C4-2B (cell line): ENCODE measurements around the gene UMAD1.

Experiments
- H3K27ac ChIP-seq: fragments of 450-650 bp; 2 replicates; pipeline ENCODE4 v1.5.1; 2017
- ZFX ChIP-seq: fragments of 450-650 bp; IDR thresholded peaks from 2 replicates; pipeline ENCODE4 v1.6.1; 2017
- TF ChIP-seq, protein P1 (sequence below): fragments of 450-650 bp; conservative IDR thresholded peaks from 2 replicates; pipeline ENCODE4 v1.5.1; 2017; ENCODE audit warnings: mild to moderate bottlenecking

Gene UMAD1

DNA sequence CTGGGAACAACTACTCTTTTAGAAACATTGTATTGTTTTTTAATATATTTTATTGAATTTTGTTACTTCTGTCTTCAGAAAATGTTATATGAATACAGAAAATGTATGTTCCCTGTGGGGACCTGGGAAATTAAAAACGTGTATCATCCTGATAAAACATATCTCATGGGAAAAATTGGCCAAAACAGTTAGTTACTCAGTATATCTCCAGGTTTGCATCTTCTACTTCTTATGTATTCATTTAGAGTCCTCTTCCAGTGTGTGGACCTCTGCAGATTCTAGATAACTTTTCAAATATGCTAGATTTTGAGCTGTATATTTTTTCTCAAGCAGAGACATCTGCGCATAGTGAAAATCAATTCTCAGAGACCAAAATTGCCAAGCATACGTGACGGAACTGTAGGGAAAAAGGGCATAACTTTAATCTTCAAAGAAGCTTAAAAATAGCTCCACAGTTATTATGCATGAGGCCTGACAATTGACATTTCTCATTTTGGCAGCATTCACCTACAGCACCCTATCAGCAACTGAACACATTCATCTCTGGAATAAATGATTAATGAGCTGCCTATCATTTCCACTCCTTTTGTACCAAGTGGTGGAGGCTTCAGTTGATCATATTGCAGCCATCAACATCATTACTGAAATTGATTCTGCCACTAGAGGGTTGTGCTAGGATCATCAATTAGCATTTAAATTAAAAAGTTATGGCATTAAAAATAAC is 26.4 kb upstream of the UMAD1 start:
- TF ChIP-seq ZFX: no peak
- TF ChIP-seq, protein P1, sequence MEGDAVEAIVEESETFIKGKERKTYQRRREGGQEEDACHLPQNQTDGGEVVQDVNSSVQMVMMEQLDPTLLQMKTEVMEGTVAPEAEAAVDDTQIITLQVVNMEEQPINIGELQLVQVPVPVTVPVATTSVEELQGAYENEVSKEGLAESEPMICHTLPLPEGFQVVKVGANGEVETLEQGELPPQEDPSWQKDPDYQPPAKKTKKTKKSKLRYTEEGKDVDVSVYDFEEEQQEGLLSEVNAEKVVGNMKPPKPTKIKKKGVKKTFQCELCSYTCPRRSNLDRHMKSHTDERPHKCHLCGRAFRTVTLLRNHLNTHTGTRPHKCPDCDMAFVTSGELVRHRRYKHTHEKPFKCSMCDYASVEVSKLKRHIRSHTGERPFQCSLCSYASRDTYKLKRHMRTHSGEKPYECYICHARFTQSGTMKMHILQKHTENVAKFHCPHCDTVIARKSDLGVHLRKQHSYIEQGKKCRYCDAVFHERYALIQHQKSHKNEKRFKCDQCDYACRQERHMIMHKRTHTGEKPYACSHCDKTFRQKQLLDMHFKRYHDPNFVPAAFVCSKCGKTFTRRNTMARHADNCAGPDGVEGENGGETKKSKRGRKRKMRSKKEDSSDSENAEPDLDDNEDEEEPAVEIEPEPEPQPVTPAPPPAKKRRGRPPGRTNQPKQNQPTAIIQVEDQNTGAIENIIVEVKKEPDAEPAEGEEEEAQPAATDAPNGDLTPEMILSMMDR: no peak
- no peak overlapping the region for H3K27ac ChIP-seq

GRCh38 chr7:7617550-7617949 is 23.0 kb upstream of the UMAD1 start:
- TF ChIP-seq, protein P1: no peak
- no peak for TF ChIP-seq ZFX
- no peak overlapping the region for H3K27ac ChIP-seq

- no peak overlapping the region for H3K27ac ChIP-seq
- no peak for TF ChIP-seq ZFX
- TF ChIP-seq, protein P1: no peak
Observed at GRCh38 chr7:7618410-7618809, 22.1 kb upstream of the UMAD1 start.

- H3K27ac ChIP-seq: no peak overlapping the region
- TF ChIP-seq ZFX: no peak
- TF ChIP-seq, protein P1: no peak
Observed at GRCh38 chr7:7620236-7620635, 20.3 kb upstream of the UMAD1 start.

DNA sequence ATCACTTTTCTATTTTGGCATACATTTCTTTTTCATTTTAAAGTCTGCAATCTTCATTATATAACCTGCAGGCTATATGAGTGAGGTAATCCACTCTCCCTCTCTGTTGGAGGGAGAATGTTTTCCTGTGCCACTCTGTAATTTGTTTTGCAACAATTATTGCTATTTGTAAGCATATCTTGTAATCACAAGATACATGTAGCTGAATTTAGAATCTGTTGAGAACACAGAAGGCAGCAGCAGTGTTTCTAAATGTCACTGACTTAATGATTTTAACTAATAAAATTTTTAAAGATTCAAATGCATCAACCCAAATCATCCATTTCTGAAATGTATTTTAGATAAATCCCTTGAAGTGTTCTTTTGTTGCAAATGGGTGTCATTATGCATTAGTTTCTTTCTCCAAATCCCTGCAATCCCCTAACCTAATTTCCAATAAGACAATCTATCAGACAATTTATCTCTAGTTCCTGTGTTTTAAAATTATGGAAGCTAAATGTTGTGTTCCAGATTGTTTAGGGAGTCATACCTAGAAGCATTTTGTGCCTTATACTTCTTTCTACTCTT is 19.8 kb upstream of the UMAD1 start:
- H3K27ac ChIP-seq: no peak overlapping the region
- no peak for TF ChIP-seq ZFX
- TF ChIP-seq, protein P1: no peak

GRCh38 chr7:7628476-7628875 is 12.1 kb upstream of the UMAD1 start:
- TF ChIP-seq, protein P1: no peak
- no peak for TF ChIP-seq ZFX

DNA sequence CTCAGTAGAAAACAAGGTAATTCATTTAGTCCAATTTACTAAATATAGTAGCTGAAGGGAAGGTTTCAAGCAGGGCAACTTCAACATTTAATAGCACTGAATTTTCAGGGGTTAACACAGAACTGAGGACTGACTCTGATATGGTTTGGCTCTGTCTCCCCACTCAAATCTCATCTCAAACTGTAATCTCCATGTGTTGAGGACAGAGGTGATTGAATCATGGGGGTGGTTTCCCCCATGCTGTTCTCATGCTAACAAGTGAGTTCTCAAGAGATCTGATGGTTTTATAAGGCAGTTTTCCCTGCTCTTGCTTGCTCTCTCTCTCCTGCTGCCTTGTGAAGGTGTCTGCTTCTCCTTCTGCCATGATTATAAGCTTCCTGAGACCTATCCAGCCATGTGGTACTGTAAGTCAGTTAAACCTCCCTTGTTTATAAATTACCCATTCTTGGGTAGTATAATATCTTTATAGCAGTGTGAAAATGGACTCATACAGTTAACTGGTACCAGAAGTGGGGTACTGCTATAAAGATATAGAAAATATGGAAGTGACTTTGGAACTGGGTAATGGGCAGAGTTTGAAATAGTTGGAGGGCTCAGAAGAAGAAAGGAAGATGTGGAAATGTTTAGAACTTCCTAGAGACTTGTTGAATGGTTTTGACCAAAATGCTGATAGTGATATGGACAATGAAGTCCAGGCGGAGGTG is 9.8 kb upstream of the UMAD1 start:
- no peak overlapping the region for H3K27ac ChIP-seq
- TF ChIP-seq, protein P1: no peak
- TF ChIP-seq ZFX: no peak

More at GRCh38 chr7:7628476-7628875, 12.1 kb upstream of the UMAD1 start:
- H3K27ac ChIP-seq: no peak overlapping the region
